Subcutaneous abdominal adipose tissue (tissue), 5 donors: Measurements from ENCODE around the gene KIAA0753.

Experiments
- H3K27ac ChIP-seq: one replicate; pipeline ENCODE4 v1.7.0; 2013; ENCODE audit warnings: low read depth, mild to moderate bottlenecking, inconsistent platforms, low read length, moderate library complexity
- H3K27me3 ChIP-seq, 5 donors: one replicate each; pipeline ENCODE4 v1.7.0; 2013; ENCODE audit warnings: low read length in 5 of 5, inconsistent platforms in 1 of 5; ENCODE audit not compliant: control insufficient read depth in 5 of 5, insufficient read depth in 4 of 5
- H3K36me3 ChIP-seq, 5 donors: one replicate each; pipeline ENCODE4 v1.7.0; 2013; ENCODE audit warnings: low read length in 5 of 5; ENCODE audit not compliant: control insufficient read depth in 5 of 5, insufficient read depth in 5 of 5
- H3K4me1 ChIP-seq, 5 donors: one replicate each; pipeline ENCODE4 v1.7.0; 2013; ENCODE audit warnings: low read length in 5 of 5, mild to moderate bottlenecking in 3 of 5, moderate library complexity in 1 of 5; ENCODE audit not compliant: control insufficient read depth in 5 of 5, insufficient read depth in 5 of 5
- H3K4me3 ChIP-seq, 5 donors: one replicate each; pipeline ENCODE4 v1.7.0; 2013; ENCODE audit warnings: low read length in 5 of 5, low read depth in 1 of 5
- H3K9ac ChIP-seq, 5 donors: one replicate each; pipeline ENCODE4 v1.7.0; 2013; ENCODE audit warnings: low read length in 5 of 5, mild to moderate bottlenecking in 4 of 5, moderate library complexity in 3 of 5
- H3K9me3 ChIP-seq, 5 donors: one replicate each; pipeline ENCODE4 v1.7.0; 2013; ENCODE audit warnings: low read length in 5 of 5; ENCODE audit not compliant: control insufficient read depth in 5 of 5
- donor health status: healthy.
- donor health status: healthy.
- donor health status: healthy.
- donor health status: healthy.
- donor health status: healthy.

The KIAA0753 gene

DNA sequence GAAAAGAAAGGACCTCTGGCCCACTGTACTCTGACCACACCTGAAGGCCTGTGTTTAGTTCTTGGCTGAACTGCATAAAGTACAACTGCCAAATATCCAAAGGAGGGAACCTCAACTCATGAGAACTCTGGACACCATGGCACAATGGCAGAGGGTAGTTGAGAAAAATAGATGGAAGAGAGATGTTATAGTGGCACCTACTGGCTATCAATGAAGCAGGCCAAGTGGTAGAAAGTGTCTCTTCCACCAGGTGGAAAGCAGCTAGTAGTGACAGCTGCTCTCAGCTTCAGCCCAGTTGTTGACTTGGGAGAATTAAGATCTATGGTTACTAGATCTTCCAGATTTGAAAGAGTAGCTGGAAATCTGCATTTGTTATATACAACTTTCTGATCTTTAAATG lies 7.7 kb upstream of the KIAA0753 start:
- Histone ChIP-seq H3K27me3 (peaks cover 0 to under 1% (median 0%) of the 10 kb centered on the region in 5 donors), H3K4me3 (no peak overlapping the region), H3K36me3 (peaks cover 30 to 50% (median 33%) of the 10 kb centered on the region in 5 donors), H3K27ac (no peak overlapping the region), H3K9ac (no peak overlapping the region), H3K9me3 (peaks cover 0 to 2% (median 0%) of the 10 kb centered on the region in 5 donors), H3K4me1 (peaks cover 3 to 24% (median 22%) of the 10 kb centered on the region in 5 donors)

- no peak overlapping the region for H3K27ac ChIP-seq
- peaks cover 3 to 28% (median 26%) of the 10 kb centered on the region in 5 donors for H3K4me1 ChIP-seq
- no peaks in the 10 kb centered on the region for H3K27me3 ChIP-seq
- no peak overlapping the region for H3K9ac ChIP-seq
- H3K36me3 ChIP-seq = peaks cover 20 to 50% (median 32%) of the 10 kb centered on the region in 5 donors
- H3K9me3 ChIP-seq = no peaks in the 10 kb centered on the region
- no peak overlapping the region for H3K4me3 ChIP-seq
Observed at GRCh38 chr17:6643451-6644125, 3.1 kb upstream of the KIAA0753 start.

GRCh38 chr17:6642592-6642991 lies 2.1 kb upstream of the KIAA0753 start:
- peaks cover 3 to 31% (median 28%) of the 10 kb centered on the region in 5 donors for H3K4me1 ChIP-seq
- H3K9me3 ChIP-seq = no peaks in the 10 kb centered on the region
- H3K27me3 ChIP-seq = no peaks in the 10 kb centered on the region
- H3K4me3 ChIP-seq = no peak overlapping the region
- peaks cover 17 to 41% (median 25%) of the 10 kb centered on the region in 5 donors for H3K36me3 ChIP-seq
- H3K9ac ChIP-seq = no peak overlapping the region
- H3K27ac ChIP-seq = no peak overlapping the region

DNA sequence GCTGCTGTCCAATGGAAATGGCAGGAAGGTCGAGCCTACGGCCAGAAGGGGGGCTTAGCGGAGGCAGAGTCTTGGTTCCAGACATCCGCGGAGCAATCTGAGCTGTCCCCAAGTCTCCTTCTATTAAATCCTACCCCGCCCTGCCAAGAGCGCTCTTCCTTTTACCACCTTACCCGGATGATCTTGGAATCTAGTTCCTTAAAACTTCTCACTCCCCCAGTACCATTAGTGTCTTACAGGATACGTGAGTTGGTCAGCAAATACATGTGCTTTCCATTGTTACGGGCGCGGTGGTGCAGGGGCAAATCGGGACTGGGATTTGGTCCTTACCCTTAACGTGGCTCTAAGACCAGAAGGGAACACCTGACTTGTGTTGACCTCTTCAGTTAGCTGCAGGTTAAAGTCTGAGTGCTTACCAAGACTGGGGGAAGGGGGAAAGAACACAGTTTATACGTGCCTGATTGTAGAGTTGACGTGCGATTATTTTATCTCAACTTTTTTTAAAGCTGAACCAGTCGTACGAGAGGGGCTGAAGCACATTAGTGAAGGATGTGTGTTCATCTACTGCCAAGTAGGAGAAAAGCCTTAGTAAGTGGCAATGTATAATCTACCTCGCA lies 844 bp upstream of the KIAA0753 start:
- Histone ChIP-seq H3K4me3 (peak overlapping the region; percentile 86 to 97 (median 94)), H3K27me3 (no peaks in the 10 kb centered on the region), H3K27ac (peak overlapping the region; percentile 76), H3K4me1 (peaks cover 3 to 31% (median 28%) of the 10 kb centered on the region in 5 donors), H3K9me3 (no peaks in the 10 kb centered on the region), H3K9ac (peak overlapping the region; percentile 72 to 95 (median 82)), H3K36me3 (peaks cover 12 to 29% (median 22%) of the 10 kb centered on the region in 5 donors)

GRCh38 chr17:6639586-6640535 lies 650 bp downstream of the KIAA0753 start:
- no peaks in the 10 kb centered on the region for H3K9me3 ChIP-seq
- H3K4me1 ChIP-seq = peaks cover 3 to 31% (median 28%) of the 10 kb centered on the region in 5 donors
- H3K27me3 ChIP-seq = no peaks in the 10 kb centered on the region
- H3K9ac ChIP-seq = peak overlapping the region in 4 of 5 donors; percentile 72 to 95 (median 92)
- H3K4me3 ChIP-seq = peak overlapping the region; percentile 86 to 97 (median 94)
- H3K27ac ChIP-seq = peak overlapping the region; percentile 76
- peaks cover 12 to 21% (median 19%) of the 10 kb centered on the region in 5 donors for H3K36me3 ChIP-seq

DNA sequence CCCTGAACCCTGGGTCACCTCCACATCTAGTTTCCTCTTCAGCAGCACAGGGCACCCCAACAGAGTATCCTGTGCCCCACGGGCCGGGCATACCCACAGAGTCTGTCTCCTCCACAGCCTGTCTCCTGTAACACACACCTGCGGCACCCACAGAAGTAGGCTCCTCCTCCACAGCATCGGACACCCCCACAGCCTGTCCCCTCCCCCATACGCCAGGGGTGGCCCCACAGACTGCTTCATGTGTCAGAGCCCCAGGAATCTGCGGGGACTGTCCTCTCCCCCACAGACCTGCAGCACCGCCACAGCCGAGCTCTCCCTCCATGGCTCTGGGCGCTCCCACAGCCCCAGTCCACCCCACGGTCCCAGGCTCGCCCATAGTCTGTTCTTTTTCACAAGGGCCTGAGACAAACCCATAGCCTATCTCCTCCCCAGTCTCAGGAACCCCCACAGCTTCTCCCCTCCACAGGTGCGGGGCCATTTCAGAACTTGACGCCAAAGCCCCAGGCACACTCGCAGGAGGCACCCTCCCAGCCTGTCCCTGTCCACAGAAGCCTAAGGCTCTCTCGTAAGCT lies 1.4 kb downstream of the KIAA0753 start:
- no peak overlapping the region for H3K27ac ChIP-seq
- H3K27me3 ChIP-seq = no peaks in the 10 kb centered on the region
- H3K4me1 ChIP-seq = peaks cover 3 to 31% (median 28%) of the 10 kb centered on the region in 5 donors
- no peaks in the 10 kb centered on the region for H3K9me3 ChIP-seq
- H3K4me3 ChIP-seq = peak overlapping the region; percentile 79 to 96 (median 94)
- H3K9ac ChIP-seq = peak overlapping the region in 4 of 5 donors; percentile 72 to 95 (median 92)
- H3K36me3 ChIP-seq = peaks cover 13 to 20% (median 14%) of the 10 kb centered on the region in 5 donors

- no peaks in the 10 kb centered on the region for H3K27me3 ChIP-seq
- H3K4me3 ChIP-seq = peak overlapping the region in 1 of 5 donors; percentile 94
- peak overlapping the region in 2 of 5 donors; percentile 94 to 95 for H3K9ac ChIP-seq
- peaks cover 3 to 31% (median 28%) of the 10 kb centered on the region in 5 donors for H3K4me1 ChIP-seq
- H3K36me3 ChIP-seq = peaks cover 10 to 18% (median 12%) of the 10 kb centered on the region in 5 donors
- H3K9me3 ChIP-seq = no peaks in the 10 kb centered on the region
- no peak overlapping the region for H3K27ac ChIP-seq
Observed at GRCh38 chr17:6638046-6638908, 2.2 kb downstream of the KIAA0753 start.

GRCh38 chr17:6637458-6637840 lies 3.1 kb downstream of the KIAA0753 start:
- peaks cover 3 to 31% (median 28%) of the 10 kb centered on the region in 5 donors for H3K4me1 ChIP-seq
- no peak overlapping the region for H3K4me3 ChIP-seq
- H3K27ac ChIP-seq = no peak overlapping the region

More at GRCh38 chr17:6637458-6637840, 3.1 kb downstream of the KIAA0753 start:
- H3K27me3 ChIP-seq = no peaks in the 10 kb centered on the region
- H3K36me3 ChIP-seq = peaks cover 10 to 23% (median 17%) of the 10 kb centered on the region in 5 donors
- H3K9ac ChIP-seq = peak overlapping the region in 1 of 5 donors; percentile 56
- H3K9me3 ChIP-seq = no peaks in the 10 kb centered on the region
